Measurements from ENCODE around the gene KLHL11.
"Not testable (repeated sequence)": the region's sequence is repeated elsewhere in the genome, so short reads cannot be mapped to it uniquely, and the experiment has no call there.

KLHL11 gene

GRCh38 chr17:41835800-41836549 lies 29.2 kb downstream of the KLHL11 start, which contains the start of gene NT5C3B:
NT5C3B (minus strand) TSS chr17:41836232; CDS start chr17:41836193, 39 bp downstream.
- DNase-seq: peak in 2 of 4 experiments; percentile 14 to 65

DNA sequence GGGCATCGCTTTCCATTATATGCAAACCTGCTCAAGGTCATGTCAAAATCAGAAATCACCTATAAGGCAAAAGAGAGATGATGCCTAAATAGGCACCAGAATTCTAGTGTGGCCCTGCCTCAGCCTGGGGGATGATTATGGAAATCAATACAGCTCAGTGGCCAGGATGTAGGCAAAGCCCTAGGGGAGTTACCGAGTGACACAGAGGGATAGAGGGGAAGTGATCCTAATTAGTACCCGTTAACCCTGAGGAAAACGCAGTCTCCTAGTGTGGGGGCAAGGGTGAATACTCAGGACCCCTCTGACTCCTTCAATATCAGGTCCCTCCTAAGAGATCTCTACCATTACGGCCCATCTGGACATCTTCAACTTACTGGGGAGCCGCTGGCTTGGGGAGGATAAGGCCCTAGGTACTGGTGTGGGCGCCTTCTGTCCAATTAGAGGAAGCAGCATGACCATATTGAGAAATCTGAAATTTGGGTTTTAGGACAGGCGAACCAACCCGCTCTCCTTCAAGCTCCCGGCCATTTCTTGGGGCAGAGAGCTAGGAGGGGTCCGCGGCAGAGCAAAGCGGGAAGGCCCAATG lies 29.9 kb downstream of the KLHL11 start:
- DNase-seq: no peak

- DNase-seq: not testable (repeated sequence)
Observed at GRCh38 chr17:41829961-41830360, 35.3 kb downstream of the KLHL11 start.

DNA sequence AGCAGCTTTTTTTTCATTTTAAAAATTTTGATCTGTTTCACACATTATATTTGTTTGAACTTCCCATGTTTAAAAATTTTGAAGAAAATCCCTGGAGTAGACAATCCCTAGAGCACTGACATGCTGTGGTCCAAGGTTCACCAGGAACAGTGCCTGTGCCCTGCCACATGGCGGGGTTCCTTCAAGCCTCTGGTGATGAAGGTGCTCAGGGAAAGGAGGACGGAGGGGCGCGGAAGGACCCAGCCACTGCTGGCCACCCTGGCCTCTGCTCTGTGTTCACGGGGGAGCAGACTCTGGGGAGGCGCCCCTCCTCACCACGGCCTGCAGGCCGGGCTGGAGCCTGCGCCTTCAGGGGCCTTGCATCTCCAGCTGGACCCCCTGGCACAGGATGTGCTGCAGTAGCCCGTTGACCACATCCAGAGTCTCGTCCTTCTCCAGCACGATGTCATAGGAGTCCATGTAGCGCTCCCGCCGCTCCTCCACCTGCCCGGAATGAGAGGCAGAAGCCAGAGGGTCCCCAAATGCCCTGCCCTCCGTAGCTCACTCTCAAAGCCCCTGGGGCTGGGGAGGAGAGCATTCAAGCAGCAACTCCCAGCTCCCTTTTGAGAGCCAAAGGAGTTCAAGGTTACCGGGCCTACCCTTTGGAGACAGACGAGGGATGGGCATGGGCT lies 39.9 kb downstream of the KLHL11 start:
- DNase-seq: no peak

GRCh38 chr17:41824086-41824485 lies 41.1 kb downstream of the KLHL11 start:
- no peak for DNase-seq

DNA sequence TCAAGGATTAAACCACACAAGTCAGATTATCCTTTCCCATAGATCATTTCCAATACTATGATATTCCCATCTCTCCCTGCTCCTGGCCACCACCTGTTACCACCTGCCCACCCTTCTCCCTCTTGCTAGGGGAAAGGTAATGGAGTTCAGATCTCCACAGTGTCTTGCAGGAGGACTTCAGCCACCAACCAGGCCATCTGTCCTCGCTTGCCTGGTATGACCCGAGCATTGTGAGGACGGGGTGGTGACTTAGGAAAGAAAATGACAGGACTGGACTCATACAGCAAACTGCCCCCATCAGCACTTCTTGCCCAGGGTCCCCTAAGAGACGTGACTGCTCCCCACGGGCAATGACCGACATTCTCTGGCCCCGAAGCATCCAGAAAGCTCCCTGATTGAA lies 41.6 kb downstream of the KLHL11 start:
- no peak for DNase-seq

GRCh38 chr17:41823141-41823524 lies 42.1 kb downstream of the KLHL11 start:
- DNase-seq: no peak

- DNase-seq: no peak
Observed at GRCh38 chr17:41822216-41823140, 42.7 kb downstream of the KLHL11 start.

DNA sequence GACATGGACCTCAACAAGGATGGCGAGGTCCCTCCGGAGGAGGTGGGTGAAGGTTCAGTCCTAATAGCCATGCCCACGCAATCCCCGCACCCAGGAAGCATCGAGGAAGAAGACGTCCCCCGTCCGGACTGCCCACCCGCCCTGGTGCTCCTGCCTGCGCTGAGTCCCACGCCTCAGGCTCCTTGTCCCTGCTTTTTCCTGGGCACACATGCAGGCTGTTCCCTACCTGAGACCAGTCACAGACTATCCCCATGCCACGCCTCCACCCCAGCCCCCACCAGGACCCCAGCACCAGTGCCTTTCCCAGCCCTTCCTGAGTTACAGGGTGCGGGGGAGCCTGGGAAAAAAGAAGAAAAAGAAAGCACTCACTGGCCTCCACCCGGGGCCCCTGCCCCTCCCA lies 43.4 kb downstream of the KLHL11 start:
- no peak for DNase-seq

DNA sequence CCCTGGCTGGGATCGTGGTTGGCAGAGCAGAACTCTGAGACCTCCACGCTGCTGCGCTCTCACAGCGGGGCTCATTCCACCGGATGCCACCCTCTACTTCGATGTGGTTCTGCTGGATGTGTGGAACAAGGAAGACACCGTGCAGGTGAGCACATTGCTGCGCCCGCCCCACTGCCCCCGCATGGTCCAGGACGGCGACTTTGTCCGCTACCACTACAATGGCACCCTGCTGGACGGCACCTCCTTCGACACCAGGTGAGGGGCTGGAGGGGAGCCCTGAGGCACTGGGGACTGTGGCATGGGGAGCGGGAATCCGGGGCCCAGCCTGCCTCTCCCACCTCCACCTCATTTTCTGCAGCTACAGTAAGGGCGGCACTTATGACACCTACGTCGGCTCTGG lies 47.2 kb downstream of the KLHL11 start:
- no peak for DNase-seq

DNA sequence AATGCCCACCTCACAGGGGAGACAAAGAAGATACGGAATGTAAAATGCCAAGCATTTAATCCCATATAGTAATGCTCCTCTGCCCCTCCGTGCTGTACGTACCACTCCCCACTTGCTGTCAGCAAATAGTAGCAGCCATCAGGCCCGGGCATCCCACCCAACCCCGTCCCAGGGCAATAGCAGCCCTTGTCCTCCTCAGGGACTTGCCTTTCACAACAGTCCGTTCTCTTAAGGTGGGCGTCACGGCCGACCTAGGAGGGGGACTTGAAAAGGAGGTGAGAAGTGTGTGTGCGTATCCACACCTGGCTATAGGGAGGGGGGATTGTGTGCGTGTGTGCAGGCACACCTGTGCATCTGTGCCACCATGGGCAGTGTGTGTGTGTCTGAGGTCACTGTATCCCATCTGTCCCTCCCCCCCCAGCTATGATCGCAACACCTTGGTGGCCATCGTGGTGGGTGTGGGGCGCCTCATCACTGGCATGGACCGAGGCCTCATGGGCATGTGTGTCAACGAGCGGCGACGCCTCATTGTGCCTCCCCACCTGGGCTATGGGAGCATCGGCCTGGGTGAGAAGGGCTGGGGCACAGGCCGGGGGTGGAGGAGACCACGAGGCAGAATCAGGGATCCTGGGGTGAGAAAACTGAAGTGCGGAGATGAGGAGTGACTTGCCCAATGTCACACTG lies 48.4 kb downstream of the KLHL11 start:
- DNase-seq: no peak

DNA sequence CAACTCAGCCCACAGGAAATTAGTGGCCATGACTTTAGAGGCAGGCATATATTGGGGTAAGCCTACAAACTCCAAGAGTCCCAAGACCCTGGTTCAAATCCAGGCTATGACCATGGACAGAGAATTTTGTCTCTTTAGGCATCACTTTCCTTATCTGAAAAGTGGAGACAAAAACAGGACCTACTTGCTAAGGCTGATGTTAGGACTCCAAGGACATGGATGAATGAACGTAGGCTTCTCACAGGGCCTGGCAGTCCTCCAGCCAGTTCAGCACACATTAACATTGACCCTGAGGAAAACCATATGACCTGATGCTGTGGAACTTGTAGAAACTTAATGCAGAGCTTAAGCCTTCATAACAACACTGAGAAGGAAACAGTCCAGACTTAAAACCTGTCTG lies 51.0 kb downstream of the KLHL11 start:
- no peak for DNase-seq

GRCh38 chr17:41813699-41814124 lies 51.5 kb downstream of the KLHL11 start:
- DNase-seq: no peak

- no peak for DNase-seq
Observed at GRCh38 chr17:41813152-41813680, 52.0 kb downstream of the KLHL11 start.

- peak in 1 of 4 experiments; percentile 34 for DNase-seq
Observed at GRCh38 chr17:41812381-41813151, 52.7 kb downstream of the KLHL11 start, which contains the start of gene FKBP10. FKBP10 (plus strand) TSS chr17:41813004; CDS start chr17:41813035, 31 bp downstream.

DNA sequence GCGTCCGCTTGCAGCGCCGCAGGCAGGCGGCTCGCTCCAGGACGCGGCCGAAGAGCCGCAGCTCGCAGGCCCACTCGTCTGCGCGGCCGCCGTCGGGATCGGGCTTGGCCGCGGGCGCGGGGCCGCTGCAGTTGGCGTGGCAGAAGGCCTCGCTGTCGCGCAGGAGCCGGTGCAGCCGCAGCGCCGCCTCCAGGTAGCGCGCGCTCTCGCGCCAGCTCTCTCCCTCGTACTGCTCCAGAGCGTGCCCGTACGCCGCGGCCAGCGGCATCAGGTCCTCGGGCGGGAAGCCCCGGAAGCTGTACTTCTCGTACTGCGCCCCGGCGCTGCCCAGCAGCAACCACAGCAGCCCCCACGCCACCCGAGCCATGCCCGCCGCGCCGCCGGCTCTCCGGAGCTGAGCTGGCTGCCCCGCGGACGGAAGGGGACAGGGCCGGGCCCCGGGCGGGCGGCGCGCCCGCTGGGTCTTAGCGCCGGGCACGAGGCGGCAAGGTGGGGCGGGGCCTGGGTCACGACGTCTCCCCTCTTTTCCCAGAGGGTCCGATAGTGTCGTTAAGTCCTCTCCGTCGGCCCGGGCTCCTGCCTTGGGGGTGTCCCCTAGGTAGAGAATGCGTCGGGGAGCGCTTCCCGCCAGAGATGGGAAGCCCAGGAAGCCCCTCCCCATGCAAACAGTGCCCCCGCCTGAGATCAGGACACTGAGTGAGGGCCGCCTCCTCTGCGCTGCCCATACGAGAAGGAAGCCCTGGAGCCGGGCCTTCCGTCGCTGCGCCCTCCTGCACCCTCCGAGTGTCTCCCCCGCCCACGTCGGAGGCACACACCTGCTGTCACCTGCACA lies 53.5 kb downstream of the KLHL11 start, which contains the start of gene P3H4:
P3H4 (minus strand) TSS at position 401 of the 832 bp plus-strand sequence; CDS start at position 367, 34 bp downstream.
- peak; percentile 16 to 71 (median 42) for DNase-seq

- DNase-seq: peak in 1 of 4 experiments; percentile 35
Observed at GRCh38 chr17:41810659-41811548, 54.3 kb downstream of the KLHL11 start.

DNA sequence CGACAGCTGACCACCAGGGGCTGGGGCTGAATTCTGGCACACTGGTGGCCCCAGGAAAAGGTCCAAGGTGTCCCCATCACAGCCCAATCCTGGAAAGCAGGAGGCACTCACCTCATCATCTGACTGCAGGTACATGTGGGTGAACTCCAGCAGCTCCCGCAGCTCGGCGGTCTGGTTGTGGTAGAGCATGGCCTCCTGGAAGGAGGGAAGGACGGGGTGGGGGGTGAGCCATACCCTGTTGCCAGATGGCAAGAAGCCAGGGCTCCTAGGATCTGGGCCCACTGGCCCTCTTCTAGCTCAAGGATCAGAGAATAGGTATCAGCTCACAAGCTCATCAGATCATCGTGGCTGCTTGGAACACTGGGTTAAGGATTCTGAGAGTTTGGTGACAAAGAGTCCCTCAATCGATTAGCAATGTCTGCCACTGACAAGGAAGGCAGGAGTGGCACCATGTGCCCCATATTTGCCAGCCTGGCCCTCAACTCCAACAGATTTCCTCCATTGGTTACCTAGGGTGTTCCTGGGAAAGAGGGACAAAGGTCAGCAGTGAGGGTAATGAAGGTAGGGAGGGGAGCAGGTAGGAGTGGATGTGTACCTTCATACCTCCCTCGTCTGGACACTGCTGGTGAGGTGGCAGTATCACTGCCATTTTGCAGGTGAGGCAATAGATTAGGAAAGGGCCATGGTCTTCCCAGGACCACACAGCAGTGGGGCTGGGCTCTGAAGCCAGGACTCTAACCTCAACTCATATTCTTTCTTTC lies 58.4 kb downstream of the KLHL11 start:
- no peak for DNase-seq

Measured in activated naive CD4-positive, alpha-beta T cell (primary cell).